ENCODE data around the gene RNPEPL1. TPM values are rescaled to one million over a fixed set of nuclear protein-coding genes. Genes with fewer than 3 reads are reported as not detected.

The RNPEPL1 gene
- total and polyA plus RNA-seq, 12 donors, result 5.1 to 259 (median 59.5) TPM

DNA sequence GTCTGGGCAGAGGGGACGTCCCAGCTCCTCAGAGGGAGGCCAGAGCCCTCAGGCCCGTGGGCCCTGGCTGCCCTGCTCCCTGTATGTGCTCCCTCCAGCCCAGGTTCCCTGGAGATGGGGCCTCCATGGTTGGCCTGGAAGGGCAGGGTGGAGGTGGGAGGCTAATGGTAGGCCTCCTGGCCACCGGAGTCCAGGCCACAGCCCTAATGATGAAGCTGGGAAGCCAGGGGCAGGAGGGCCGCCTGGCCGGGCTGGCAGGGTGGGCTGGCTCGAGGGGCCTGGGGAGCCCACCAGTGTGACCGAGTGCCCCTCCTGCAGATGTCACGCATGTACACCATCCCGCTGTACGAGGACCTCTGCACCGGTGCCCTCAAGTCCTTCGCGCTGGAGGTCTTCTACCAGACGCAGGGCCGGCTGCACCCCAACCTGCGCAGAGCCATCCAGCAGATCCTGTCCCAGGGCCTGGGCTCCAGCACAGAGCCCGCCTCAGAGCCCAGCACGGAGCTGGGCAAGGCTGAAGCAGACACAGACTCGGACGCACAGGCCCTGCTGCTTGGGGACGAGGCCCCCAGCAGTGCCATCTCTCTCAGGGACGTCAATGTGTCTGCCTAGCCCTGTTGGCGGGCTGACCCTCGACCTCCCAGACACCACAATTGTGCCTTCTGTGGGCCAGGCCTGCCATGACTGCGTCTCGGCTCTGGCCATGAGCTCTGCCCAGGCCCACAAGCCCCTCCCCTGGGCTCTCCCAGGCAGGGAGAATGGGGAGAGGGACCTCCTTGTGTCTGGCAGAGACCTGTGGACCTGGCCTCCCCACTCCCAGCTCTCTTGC is 9.2 kb downstream of the RNPEPL1 start:
- TF ChIP-seq POLR2A (IDR thresholded peaks at IDR 0.05), result no peak
- TF ChIP-seq, protein P1, sequence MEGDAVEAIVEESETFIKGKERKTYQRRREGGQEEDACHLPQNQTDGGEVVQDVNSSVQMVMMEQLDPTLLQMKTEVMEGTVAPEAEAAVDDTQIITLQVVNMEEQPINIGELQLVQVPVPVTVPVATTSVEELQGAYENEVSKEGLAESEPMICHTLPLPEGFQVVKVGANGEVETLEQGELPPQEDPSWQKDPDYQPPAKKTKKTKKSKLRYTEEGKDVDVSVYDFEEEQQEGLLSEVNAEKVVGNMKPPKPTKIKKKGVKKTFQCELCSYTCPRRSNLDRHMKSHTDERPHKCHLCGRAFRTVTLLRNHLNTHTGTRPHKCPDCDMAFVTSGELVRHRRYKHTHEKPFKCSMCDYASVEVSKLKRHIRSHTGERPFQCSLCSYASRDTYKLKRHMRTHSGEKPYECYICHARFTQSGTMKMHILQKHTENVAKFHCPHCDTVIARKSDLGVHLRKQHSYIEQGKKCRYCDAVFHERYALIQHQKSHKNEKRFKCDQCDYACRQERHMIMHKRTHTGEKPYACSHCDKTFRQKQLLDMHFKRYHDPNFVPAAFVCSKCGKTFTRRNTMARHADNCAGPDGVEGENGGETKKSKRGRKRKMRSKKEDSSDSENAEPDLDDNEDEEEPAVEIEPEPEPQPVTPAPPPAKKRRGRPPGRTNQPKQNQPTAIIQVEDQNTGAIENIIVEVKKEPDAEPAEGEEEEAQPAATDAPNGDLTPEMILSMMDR (IDR thresholded peaks at IDR 0.05), result no peak
- H3K4me3 ChIP-seq, result no peak overlapping the region
- H3K4me1 ChIP-seq (replicated peaks in 1 of 2), result peaks cover 28 to 29% of the 10 kb centered on the region in 2 donors
- peak overlapping the region in 2 of 5 donors; percentile 86 to 96 for H3K27ac ChIP-seq
- no peaks in the 10 kb centered on the region for H3K27me3 ChIP-seq
- intact Hi-C loops (cut with DNase I), result no loop called here
- peaks cover 0 to 40% of the 10 kb centered on the region in 2 donors for H3K36me3 ChIP-seq (replicated peaks in 1 of 2)
- no peak for DNase-seq
- no peaks in the 10 kb centered on the region for H3K9me3 ChIP-seq (replicated peaks in 1 of 3)
- 88 to 92% (median 91%) methylated on average over 11 to 26 of the region's 26 CpGs; no CpG with 5 or more reads in 1 of the 4 donors for WGBS, 4 donors

DNA sequence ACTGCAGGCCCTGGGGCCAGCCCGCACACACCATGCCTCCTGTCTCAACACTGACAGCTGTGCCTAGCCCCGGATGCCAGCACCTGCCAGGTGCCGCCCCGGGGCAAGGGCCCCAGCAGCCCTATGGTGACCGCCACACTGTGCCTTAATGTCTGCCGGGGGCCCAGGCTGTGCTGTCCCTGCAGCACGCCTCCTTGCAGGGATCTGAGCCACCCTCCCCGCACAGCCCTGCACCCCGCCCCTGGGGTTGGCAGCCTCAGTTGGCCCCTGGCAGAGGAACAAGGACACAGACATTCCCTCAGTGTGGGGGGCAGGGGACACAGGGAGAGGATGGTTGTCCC is 9.8 kb downstream of the RNPEPL1 start:
- peak overlapping the region in 3 of 5 donors; percentile 86 to 96 (median 89) for H3K27ac ChIP-seq
- no peak overlapping the region for H3K4me3 ChIP-seq
- no peaks in the 10 kb centered on the region for H3K9me3 ChIP-seq (replicated peaks in 1 of 3)
- no peak for TF ChIP-seq POLR2A (IDR thresholded peaks at IDR 0.05)
- no peaks in the 10 kb centered on the region for H3K27me3 ChIP-seq
- intact Hi-C loops (cut with DNase I), result no loop called here
- H3K4me1 ChIP-seq (replicated peaks in 1 of 2), result peaks cover 28 to 29% of the 10 kb centered on the region in 2 donors
- 71 to 88% (median 77%) methylated on average over 1 to 9 of the region's 9 CpGs for WGBS, 4 donors
- H3K36me3 ChIP-seq (replicated peaks in 1 of 2), result peaks cover 0 to 40% of the 10 kb centered on the region in 2 donors
- DNase-seq, result no peak

DNA sequence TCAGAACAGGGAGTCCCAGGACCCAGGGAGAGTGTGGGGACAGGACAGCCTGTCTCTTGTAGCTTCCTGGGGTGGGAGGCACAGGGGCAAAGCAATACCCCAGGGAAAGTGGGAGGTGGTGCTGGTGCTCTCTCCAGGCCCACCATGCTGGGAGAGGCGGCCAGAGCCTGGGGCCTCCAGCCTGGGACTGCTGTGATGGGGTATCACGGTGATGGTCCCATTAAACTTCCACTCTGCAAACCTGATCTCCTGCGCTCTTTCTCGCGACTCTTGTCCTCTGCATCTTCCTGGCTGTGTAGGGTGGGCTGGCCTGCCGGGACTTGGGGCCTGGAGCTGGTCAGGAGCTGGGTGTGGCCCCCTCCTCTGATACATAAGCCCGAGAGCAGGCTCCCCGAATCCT is 10.2 kb downstream of the RNPEPL1 start:
- Histone ChIP-seq H3K9me3 (replicated peaks in 1 of 3) (no peaks in the 10 kb centered on the region), H3K27me3 (no peaks in the 10 kb centered on the region), H3K27ac (peak overlapping the region in 3 of 5 donors; percentile 86 to 96 (median 89)), H3K4me1 (replicated peaks in 1 of 2) (peaks cover 28 to 29% of the 10 kb centered on the region in 2 donors), H3K4me3 (no peak overlapping the region), H3K36me3 (replicated peaks in 1 of 2) (peaks cover 0 to 40% of the 10 kb centered on the region in 2 donors)
- WGBS, 4 donors, result 94 to 99% (median 96%) methylated on average over 6 to 8 of the region's 8 CpGs
- TF ChIP-seq, protein P1 (IDR thresholded peaks at IDR 0.05), result no peak
- intact Hi-C loops (cut with DNase I), result no loop called here
- no peak for DNase-seq

DNA sequence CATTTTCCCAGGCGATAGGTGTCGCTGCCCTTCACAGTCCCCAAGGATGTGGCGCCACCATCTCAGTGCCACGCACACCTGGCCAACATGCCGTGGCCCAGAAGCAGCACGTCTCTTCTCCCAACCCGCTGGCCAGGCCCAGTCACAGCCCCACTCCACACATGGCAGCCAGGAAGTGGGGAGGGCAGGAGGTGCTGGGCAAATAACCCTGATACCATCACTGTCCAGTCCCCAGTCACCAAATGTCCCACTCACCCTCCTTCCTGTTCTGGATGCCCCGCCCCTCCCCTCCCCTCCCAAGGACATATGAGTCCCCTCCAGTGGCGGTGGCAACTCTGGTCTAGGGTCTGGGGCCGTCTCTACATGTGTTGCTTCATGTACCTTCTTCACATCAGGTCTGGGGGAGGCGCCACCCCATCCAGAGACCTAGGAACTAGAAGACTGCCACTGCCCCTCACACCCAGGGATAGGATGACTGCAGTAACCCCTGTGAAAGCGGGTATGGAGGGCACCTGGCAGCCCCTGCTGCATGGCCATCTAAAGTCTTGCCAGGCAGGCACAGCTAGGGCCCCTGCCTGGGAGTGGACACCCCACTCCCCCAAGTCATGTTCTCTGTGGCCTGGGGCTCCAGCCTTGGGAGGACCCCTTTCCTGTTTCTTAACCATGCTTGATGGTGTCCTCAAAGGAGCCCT is 10.9 kb downstream of the RNPEPL1 start:
- WGBS, 4 donors, result 81 to 91% (median 83%) methylated on average over 10 to 12 of the region's 12 CpGs
- peaks cover 0 to 39% of the 10 kb centered on the region in 2 donors for H3K36me3 ChIP-seq (replicated peaks in 1 of 2)
- H3K9me3 ChIP-seq (replicated peaks in 1 of 3), result no peaks in the 10 kb centered on the region
- intact Hi-C loops (cut with DNase I), result no loop called here
- H3K27me3 ChIP-seq, result no peaks in the 10 kb centered on the region
- H3K27ac ChIP-seq, result peak overlapping the region in 4 of 5 donors; percentile 86 to 96 (median 89)
- TF ChIP-seq, protein P1 (IDR thresholded peaks at IDR 0.05), result no peak
- no peak for TF ChIP-seq POLR2A (IDR thresholded peaks at IDR 0.05)
- peak in 1 of 7 donors; percentile 39 for DNase-seq
- peaks cover 29 to 31% of the 10 kb centered on the region in 2 donors for H3K4me1 ChIP-seq (replicated peaks in 1 of 2)
- no peak overlapping the region for H3K4me3 ChIP-seq

All from adrenal gland (tissue), 12 donors.